Mesothelial cell of epicardium (in vitro differentiated cells): Measurements from ENCODE around the gene RPL7L1. TPM values are rescaled to one million over a fixed set of nuclear protein-coding genes. Genes with fewer than 3 reads are reported as not detected.

Experiments
- DNase-seq, 2 experiments: peaks; one replicate each; pipeline ENCODE4 v3.0.0; 2021; ENCODE audit warnings: low spot score in 2 of 2; ENCODE audit not compliant: unreplicated experiment in 2 of 2
- H3K27ac Mint-ChIP-seq: 2 replicates; pipeline ENCODE4 v1.8.0; 2021; ENCODE audit warnings: mixed read lengths
- H3K27me3 Mint-ChIP-seq: 2 replicates; pipeline ENCODE4 v1.8.0; 2021; ENCODE audit warnings: low read depth, mixed read lengths
- H3K36me3 Mint-ChIP-seq: 2 replicates; pipeline ENCODE4 v1.8.0; 2021; ENCODE audit warnings: mixed read lengths
- H3K4me1 Mint-ChIP-seq: 2 replicates; pipeline ENCODE4 v1.8.0; 2021; ENCODE audit warnings: mixed read lengths
- H3K4me3 Mint-ChIP-seq: 2 replicates; pipeline ENCODE4 v1.8.0; 2021; ENCODE audit warnings: mild to moderate bottlenecking, moderate library complexity, mixed read lengths
- H3K9me3 Mint-ChIP-seq: 2 replicates; pipeline ENCODE4 v1.8.0; 2021; ENCODE audit warnings: mixed read lengths
- total RNA-seq: library from RNA; stranded (reverse); gene quantifications from 3 replicates; pipeline ENCODE4 v1.2.1, GENCODE V29; 2021
- TF ChIP-seq, protein P1 (sequence below): fragments of 200-600 bp; sonication (generic); IDR thresholded peaks from one replicate; pipeline ENCODE4 v1.5.0; 2021; ENCODE audit warnings: antibody characterized with exemption; ENCODE audit not compliant: unreplicated experiment

Gene RPL7L1
- total RNA-seq, 1 donor from 2014 or later = 89.2 TPM

DNA sequence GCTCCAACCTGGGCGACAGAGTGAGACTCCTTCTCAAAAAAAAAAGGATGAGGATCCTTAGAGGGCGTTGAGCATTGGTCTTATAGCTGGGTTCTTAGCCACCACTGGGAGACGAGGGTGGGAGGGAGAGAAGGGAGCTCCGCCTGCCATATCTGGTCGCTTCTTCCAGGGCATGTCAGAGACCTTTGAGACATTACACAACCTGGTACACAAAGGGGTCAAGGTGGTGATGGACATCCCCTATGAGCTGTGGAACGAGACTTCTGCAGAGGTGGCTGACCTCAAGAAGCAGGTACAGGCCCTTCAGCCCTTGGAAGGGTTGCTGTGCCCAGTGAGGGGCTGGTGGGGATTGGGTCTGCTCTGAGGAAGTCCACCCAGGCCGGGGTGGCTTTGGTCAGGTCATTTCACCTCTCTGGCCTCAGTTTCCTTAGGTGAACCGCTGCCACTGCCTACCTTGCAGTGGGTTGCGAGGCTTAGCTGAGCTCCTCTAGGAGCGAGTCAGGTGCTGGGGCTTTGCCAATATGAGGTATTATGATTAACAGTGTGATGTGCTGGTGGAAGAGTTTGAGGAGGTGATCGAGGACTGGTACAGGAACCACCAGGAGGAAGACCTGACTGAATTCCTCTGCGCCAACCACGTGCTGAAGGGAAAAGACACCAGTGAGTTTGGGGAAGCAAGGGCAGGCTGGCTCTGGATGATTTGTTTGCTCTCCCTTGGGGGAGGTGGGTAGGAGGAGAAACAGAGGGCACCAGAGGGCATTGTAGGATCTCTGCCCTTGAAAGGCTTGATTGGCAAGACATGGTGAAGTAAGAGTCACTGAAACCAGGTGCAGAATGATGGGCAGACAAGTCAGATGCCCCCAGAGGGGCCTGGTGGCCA, 58.4 kb downstream of the RPL7L1 start:
- H3K27me3 Mint-ChIP-seq = no peaks in the 10 kb centered on the region
- peaks cover 7% of the 10 kb centered on the region for H3K4me1 Mint-ChIP-seq
- peaks cover 25% of the 10 kb centered on the region for H3K36me3 Mint-ChIP-seq
- H3K9me3 Mint-ChIP-seq = no peaks in the 10 kb centered on the region
- TF ChIP-seq, protein P1, sequence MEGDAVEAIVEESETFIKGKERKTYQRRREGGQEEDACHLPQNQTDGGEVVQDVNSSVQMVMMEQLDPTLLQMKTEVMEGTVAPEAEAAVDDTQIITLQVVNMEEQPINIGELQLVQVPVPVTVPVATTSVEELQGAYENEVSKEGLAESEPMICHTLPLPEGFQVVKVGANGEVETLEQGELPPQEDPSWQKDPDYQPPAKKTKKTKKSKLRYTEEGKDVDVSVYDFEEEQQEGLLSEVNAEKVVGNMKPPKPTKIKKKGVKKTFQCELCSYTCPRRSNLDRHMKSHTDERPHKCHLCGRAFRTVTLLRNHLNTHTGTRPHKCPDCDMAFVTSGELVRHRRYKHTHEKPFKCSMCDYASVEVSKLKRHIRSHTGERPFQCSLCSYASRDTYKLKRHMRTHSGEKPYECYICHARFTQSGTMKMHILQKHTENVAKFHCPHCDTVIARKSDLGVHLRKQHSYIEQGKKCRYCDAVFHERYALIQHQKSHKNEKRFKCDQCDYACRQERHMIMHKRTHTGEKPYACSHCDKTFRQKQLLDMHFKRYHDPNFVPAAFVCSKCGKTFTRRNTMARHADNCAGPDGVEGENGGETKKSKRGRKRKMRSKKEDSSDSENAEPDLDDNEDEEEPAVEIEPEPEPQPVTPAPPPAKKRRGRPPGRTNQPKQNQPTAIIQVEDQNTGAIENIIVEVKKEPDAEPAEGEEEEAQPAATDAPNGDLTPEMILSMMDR = no peak
- H3K27ac Mint-ChIP-seq = no peak overlapping the region
- no peak overlapping the region for H3K4me3 Mint-ChIP-seq
- no peak for DNase-seq

DNA sequence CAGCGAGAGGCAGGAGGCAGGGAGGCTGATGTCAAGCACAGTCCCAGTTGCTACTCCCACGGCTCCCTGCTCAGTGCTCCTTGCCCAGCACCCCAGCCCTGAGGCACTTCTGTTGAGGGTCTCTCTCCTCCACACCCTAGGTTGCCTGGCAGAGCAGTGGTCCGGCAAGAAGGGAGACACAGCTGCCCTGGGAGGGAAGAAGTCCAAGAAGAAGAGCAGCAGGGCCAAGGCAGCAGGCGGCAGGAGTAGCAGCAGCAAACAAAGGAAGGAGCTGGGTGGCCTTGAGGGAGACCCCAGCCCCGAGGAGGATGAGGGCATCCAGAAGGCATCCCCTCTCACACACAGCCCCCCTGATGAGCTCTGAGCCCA, 59.0 kb downstream of the RPL7L1 start:
- Mint-ChIP-seq H3K36me3 (peaks cover 23% of the 10 kb centered on the region), H3K9me3 (no peaks in the 10 kb centered on the region), H3K4me3 (no peak overlapping the region), H3K27ac (no peak overlapping the region), H3K27me3 (no peaks in the 10 kb centered on the region), H3K4me1 (peaks cover 1% of the 10 kb centered on the region)
- DNase-seq = no peak
- TF ChIP-seq, protein P1 = no peak

DNA sequence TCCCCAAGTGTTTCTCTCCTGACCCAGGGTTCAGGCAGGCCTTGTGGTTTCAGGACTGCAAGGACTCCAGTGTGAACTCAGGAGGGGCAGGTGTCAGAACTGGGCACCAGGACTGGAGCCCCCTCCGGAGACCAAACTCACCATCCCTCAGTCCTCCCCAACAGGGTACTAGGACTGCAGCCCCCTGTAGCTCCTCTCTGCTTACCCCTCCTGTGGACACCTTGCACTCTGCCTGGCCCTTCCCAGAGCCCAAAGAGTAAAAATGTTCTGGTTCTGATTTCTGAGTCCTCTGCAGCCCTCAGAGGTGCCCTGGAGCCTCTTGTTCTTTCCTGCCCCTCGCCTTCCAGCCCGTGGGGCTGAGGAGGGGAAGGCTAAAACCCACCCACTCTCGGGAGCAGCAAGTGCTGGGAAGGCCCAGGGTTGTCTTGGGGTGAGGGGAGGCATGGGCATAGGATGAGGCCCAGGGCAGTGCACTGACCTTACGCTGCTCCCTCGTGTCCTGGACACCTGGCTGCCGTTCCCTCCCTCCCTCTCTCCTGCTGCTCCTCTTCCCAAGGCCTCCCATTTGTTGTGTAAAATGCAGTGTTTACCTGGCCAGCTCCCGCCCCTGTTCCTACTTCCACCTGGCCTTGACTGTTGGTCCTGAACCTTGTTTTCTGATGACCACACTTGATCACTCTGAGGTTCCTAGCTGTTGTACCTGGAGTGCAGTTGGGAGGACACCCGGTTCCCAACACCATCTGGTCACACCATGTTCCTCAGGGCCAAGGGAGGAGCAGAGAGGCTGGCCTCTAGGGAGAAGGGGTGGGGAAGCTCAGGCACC, 59.8 kb downstream of the RPL7L1 start:
- Mint-ChIP-seq H3K27me3 (no peaks in the 10 kb centered on the region), H3K27ac (no peak overlapping the region), H3K36me3 (peaks cover 21% of the 10 kb centered on the region), H3K4me1 (no peaks in the 10 kb centered on the region), H3K4me3 (no peak overlapping the region), H3K9me3 (no peaks in the 10 kb centered on the region)
- DNase-seq = no peak
- TF ChIP-seq, protein P1 = no peak

Other genes with a start within 250 kb of the RPL7L1 start
- gene PRPH2, start 157.0 kb upstream of the RPL7L1 start, total RNA-seq = 0.11 to 0.16 TPM (median 0.11 TPM) in 3 replicates
- gene TBCC, start 133.5 kb upstream of the RPL7L1 start, total RNA-seq = 19.5 to 21.2 TPM (median 20.3 TPM) in 3 replicates
- 12.5 to 13.2 TPM (median 12.7 TPM) in 3 replicates for gene BICRAL, start 97.6 kb upstream of the RPL7L1 start, total RNA-seq
- gene PTCRA, start 36.4 kb downstream of the RPL7L1 start, total RNA-seq = not detected in 3 replicates
- gene CNPY3, start 49.9 kb downstream of the RPL7L1 start, total RNA-seq = 61.0 to 64.4 TPM (median 61.6 TPM) in 3 replicates
- gene GNMT, start 81.1 kb downstream of the RPL7L1 start, total RNA-seq = 1.2 to 1.7 TPM (median 1.4 TPM) in 3 replicates
- gene PEX6, start 99.6 kb downstream of the RPL7L1 start, total RNA-seq = 31.2 to 32.9 TPM (median 32.3 TPM) in 3 replicates
- 45.1 to 46.3 TPM (median 46.2 TPM) in 3 replicates for gene PPP2R5D, start 105.0 kb downstream of the RPL7L1 start, total RNA-seq
- gene MEA1, start 134.3 kb downstream of the RPL7L1 start, total RNA-seq = 56.3 to 64.2 TPM (median 60.1 TPM) in 3 replicates
- 88.3 to 97.3 TPM (median 95.1 TPM) in 3 replicates for gene KLHDC3, start 134.6 kb downstream of the RPL7L1 start, total RNA-seq
- gene RRP36, start 142.0 kb downstream of the RPL7L1 start, total RNA-seq = 44.2 to 45.9 TPM (median 45.1 TPM) in 3 replicates
- 88.0 to 90.9 TPM (median 90.6 TPM) in 3 replicates for gene CUL7, start 174.2 kb downstream of the RPL7L1 start, total RNA-seq
- gene MRPL2, start 179.8 kb downstream of the RPL7L1 start, total RNA-seq = 50.5 to 55.5 TPM (median 54.9 TPM) in 3 replicates
- gene KLC4, start 180.0 kb downstream of the RPL7L1 start, total RNA-seq = 61.9 to 69.2 TPM (median 69.0 TPM) in 3 replicates
- gene PTK7, start 196.7 kb downstream of the RPL7L1 start, total RNA-seq = 303 to 313 TPM (median 308 TPM) in 3 replicates